HG03460 (cell line): ENCODE measurements around the gene RIC8B.

ENCODE experiments used
- ATAC-seq: cut with Tn5 transposase; IDR thresholded peaks from one replicate; pipeline ENCODE4 v1.9.1; 2021; ENCODE audit not compliant: unreplicated experiment

The RIC8B gene

GRCh38 chr12:106801167-106801708 is 26.8 kb downstream of the RIC8B start:
- no peak for ATAC-seq

GRCh38 chr12:106801830-106802533 is 27.5 kb downstream of the RIC8B start:
- ATAC-seq, result no peak

GRCh38 chr12:106804668-106805067 is 30.2 kb downstream of the RIC8B start:
- ATAC-seq, result no peak

- no peak for ATAC-seq
Measured at GRCh38 chr12:106814714-106815113, 40.2 kb downstream of the RIC8B start.

GRCh38 chr12:106815741-106816140 is 41.3 kb downstream of the RIC8B start:
- no peak for ATAC-seq

GRCh38 chr12:106816231-106816630 is 41.7 kb downstream of the RIC8B start:
- ATAC-seq, result no peak

- no peak for ATAC-seq
Measured at GRCh38 chr12:106819991-106820390, 45.5 kb downstream of the RIC8B start.

GRCh38 chr12:106831699-106832098 is 57.2 kb downstream of the RIC8B start:
- ATAC-seq, result no peak

- no peak for ATAC-seq
Measured at GRCh38 chr12:106837782-106838181, 63.3 kb downstream of the RIC8B start.

- ATAC-seq, result no peak
Measured at GRCh38 chr12:106839333-106839732, 64.9 kb downstream of the RIC8B start.

GRCh38 chr12:106840243-106840642 is 65.8 kb downstream of the RIC8B start:
- no peak for ATAC-seq

- ATAC-seq, result no peak
Measured at GRCh38 chr12:106841510-106842302, 67.2 kb downstream of the RIC8B start.

GRCh38 chr12:106845902-106846301 is 71.4 kb downstream of the RIC8B start:
- ATAC-seq, result no peak

GRCh38 chr12:106847861-106848260 is 73.4 kb downstream of the RIC8B start:
- ATAC-seq, result no peak

- no peak for ATAC-seq
Measured at GRCh38 chr12:106851306-106851705, 76.8 kb downstream of the RIC8B start.

GRCh38 chr12:106854723-106855122 is 80.2 kb downstream of the RIC8B start:
- ATAC-seq, result no peak

- no peak for ATAC-seq
Measured at GRCh38 chr12:106855221-106855758, 80.8 kb downstream of the RIC8B start.

- ATAC-seq, result no peak
Measured at GRCh38 chr12:106861984-106862916, 87.8 kb downstream of the RIC8B start.

GRCh38 chr12:106863189-106863588 is 88.7 kb downstream of the RIC8B start:
- ATAC-seq, result no peak

GRCh38 chr12:106865683-106866082 is 91.2 kb downstream of the RIC8B start:
- ATAC-seq, result no peak
